Muscle layer of duodenum (tissue), 2 donors: Measurements from ENCODE around the gene FAM131B.

ENCODE experiments used
- H3K27ac ChIP-seq: one replicate; pipeline ENCODE4 v1.7.0; 2013; ENCODE audit warnings: mild to moderate bottlenecking, low read length
- H3K27me3 ChIP-seq: one replicate; pipeline ENCODE4 v1.7.0; 2013; ENCODE audit warnings: low read depth, mild to moderate bottlenecking, control low read depth, low read length
- H3K36me3 ChIP-seq, 2 donors: one replicate each; pipeline ENCODE4 v1.7.0; 2013; ENCODE audit warnings: low read length in 2 of 2, control low read depth in 1 of 2, mild to moderate bottlenecking in 1 of 2; ENCODE audit not compliant: insufficient read depth in 2 of 2, control insufficient read depth in 1 of 2
- H3K4me1 ChIP-seq, 2 donors: one replicate each; pipeline ENCODE4 v1.7.0; 2013; ENCODE audit warnings: low read length in 2 of 2, mild to moderate bottlenecking in 2 of 2, control low read depth in 1 of 2, moderate library complexity in 1 of 2; ENCODE audit not compliant: insufficient read depth in 2 of 2, control insufficient read depth in 1 of 2
- H3K4me3 ChIP-seq, 2 donors: one replicate each; pipeline ENCODE4 v1.7.0; 2013; ENCODE audit warnings: low read length in 2 of 2, low read depth in 1 of 2, mild to moderate bottlenecking in 1 of 2
- H3K9me3 ChIP-seq, 2 donors: one replicate each; pipeline ENCODE4 v1.7.0; 2013; ENCODE audit warnings: low read length in 2 of 2, control low read depth in 1 of 2, mild to moderate bottlenecking in 1 of 2; ENCODE audit not compliant: control insufficient read depth in 1 of 2
- donor health status: healthy.

Gene FAM131B

GRCh38 chr7:143305423-143306070, 57.0 kb downstream of the FAM131B start:
- no peaks in the 10 kb centered on the region for H3K27me3 ChIP-seq
- no peaks in the 10 kb centered on the region for H3K9me3 ChIP-seq
- no peak overlapping the region for H3K27ac ChIP-seq
- peaks cover 0 to 5% of the 10 kb centered on the region in 2 donors for H3K4me1 ChIP-seq
- no peak overlapping the region for H3K4me3 ChIP-seq
- peaks cover 55 to 71% of the 10 kb centered on the region in 2 donors for H3K36me3 ChIP-seq

- peaks cover 61 to 78% of the 10 kb centered on the region in 2 donors for H3K36me3 ChIP-seq
Measured at GRCh38 chr7:143304938-143305337, 57.6 kb downstream of the FAM131B start.

GRCh38 chr7:143303733-143304132, 58.8 kb downstream of the FAM131B start:
- peaks cover 69 to 82% of the 10 kb centered on the region in 2 donors for H3K36me3 ChIP-seq
- H3K27me3 ChIP-seq: no peaks in the 10 kb centered on the region
- no peaks in the 10 kb centered on the region for H3K9me3 ChIP-seq
- H3K27ac ChIP-seq: no peak overlapping the region
- H3K4me1 ChIP-seq: peaks cover 0 to 6% of the 10 kb centered on the region in 2 donors
- H3K4me3 ChIP-seq: no peak overlapping the region

More at GRCh38 chr7:143304938-143305337, 57.6 kb downstream of the FAM131B start:
- peaks cover 0 to 6% of the 10 kb centered on the region in 2 donors for H3K4me1 ChIP-seq
- no peak overlapping the region for H3K27ac ChIP-seq
- H3K27me3 ChIP-seq: no peaks in the 10 kb centered on the region
- H3K4me3 ChIP-seq: no peak overlapping the region
- no peaks in the 10 kb centered on the region for H3K9me3 ChIP-seq
